ENCODE measurements around the gene IFI30. TPM values are rescaled to one million over a fixed set of nuclear protein-coding genes. Genes with fewer than 3 reads are reported as not detected.

IFI30 gene
- total and polyA plus RNA-seq, 2 donors (not counting 3 experiments of a cell fraction or from before 2014, with no cell fraction given) = 1.1 to 1.6 TPM

DNA sequence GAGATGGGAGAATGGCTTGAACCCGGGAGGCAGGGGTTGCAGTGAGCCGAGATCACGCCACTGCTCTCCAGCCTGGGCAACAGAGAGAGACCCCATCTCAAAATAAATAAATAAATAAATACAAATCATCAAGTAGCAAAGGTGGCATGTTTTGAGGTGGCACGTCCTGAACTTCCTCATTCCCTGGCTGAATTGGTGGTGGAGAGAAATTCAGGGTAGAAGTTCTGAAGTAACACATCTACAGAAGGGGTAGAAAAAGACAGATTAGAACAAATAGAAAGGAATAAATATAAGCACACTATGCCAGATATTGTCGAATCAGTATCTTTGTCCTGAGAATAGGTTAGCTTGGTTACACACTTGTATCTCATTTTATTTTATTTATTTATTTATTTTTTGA, 6.3 kb downstream of the IFI30 start:
- dilution Hi-C loops (cut with MboI; ENCODE audit: extremely low pct_ligation_motif_present, low sequenced_read_pairs) (no loop called here), intact Hi-C loops (cut with micrococcal nuclease) (no loop called here)
- no TSS peak for BruUV-seq (replicated peaks)
- ChIA-PET CTCF (interaction anchor here (0.8 to 1.0 kb wide), 3 partner anchors 53 to 72 kb away, joined by 3 read pairs; no protein-coding TSS in a partner anchor), POLR2A (interaction anchor here (0.6 kb wide), 1 partner anchor 102 kb away, joined by 3 read pairs; no protein-coding TSS in a partner anchor)
- H3K27ac ChIP-seq (ENCODE audit: insufficient read depth, low read depth, low read length) = no peak overlapping the region
- FAIRE-seq (no peak), DNase-seq (ENCODE audit: low read depth, low spot score) (no peak)
- H3K9me1 ChIP-seq (replicated peaks; ENCODE audit: control insufficient read depth, extremely low read depth, insufficient read depth, low read length) = no peaks in the 10 kb centered on the region
- TF ChIP-seq GATA2 (IDR thresholded peaks at IDR 0.05; ENCODE audit: insufficient read depth, insufficient read length, low read depth, low read length) (no peak), POLR2AphosphoS5 (IDR thresholded peaks at IDR 0.05; ENCODE audit: insufficient read depth, low read depth, low read length) (no peak), EZH2 (IDR thresholded peaks at IDR 0.05; ENCODE audit: borderline replicate concordance, low read depth, low read length, severe bottlenecking) (no peak), POLR2A (IDR thresholded peaks at IDR 0.05; ENCODE audit: low read depth, low read length) (no peak), JUN (IDR thresholded peaks at IDR 0.05; ENCODE audit: borderline replicate concordance, insufficient read depth, insufficient read length, low read depth) (no peak), MYC (IDR thresholded peaks at IDR 0.05; ENCODE audit: low read depth, low read length) (no peak), FOS (IDR thresholded peaks at IDR 0.05; ENCODE audit: borderline replicate concordance, insufficient read depth, low read length) (no peak)
- TF ChIP-seq, protein P1, sequence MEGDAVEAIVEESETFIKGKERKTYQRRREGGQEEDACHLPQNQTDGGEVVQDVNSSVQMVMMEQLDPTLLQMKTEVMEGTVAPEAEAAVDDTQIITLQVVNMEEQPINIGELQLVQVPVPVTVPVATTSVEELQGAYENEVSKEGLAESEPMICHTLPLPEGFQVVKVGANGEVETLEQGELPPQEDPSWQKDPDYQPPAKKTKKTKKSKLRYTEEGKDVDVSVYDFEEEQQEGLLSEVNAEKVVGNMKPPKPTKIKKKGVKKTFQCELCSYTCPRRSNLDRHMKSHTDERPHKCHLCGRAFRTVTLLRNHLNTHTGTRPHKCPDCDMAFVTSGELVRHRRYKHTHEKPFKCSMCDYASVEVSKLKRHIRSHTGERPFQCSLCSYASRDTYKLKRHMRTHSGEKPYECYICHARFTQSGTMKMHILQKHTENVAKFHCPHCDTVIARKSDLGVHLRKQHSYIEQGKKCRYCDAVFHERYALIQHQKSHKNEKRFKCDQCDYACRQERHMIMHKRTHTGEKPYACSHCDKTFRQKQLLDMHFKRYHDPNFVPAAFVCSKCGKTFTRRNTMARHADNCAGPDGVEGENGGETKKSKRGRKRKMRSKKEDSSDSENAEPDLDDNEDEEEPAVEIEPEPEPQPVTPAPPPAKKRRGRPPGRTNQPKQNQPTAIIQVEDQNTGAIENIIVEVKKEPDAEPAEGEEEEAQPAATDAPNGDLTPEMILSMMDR (IDR thresholded peaks at IDR 0.05; ENCODE audit: extremely low read depth in 1 of 2, insufficient read depth in 1 of 2, low read depth in 1 of 2, low read length in 2 of 2) = no peak
- TF ChIP-seq, protein P2, sequence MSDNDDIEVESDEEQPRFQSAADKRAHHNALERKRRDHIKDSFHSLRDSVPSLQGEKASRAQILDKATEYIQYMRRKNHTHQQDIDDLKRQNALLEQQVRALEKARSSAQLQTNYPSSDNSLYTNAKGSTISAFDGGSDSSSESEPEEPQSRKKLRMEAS (IDR thresholded peaks at IDR 0.05; ENCODE audit: insufficient read depth, insufficient read length) = no peak
- no peaks in the 10 kb centered on the region for H4K20me1 ChIP-seq (replicated peaks; ENCODE audit: control insufficient read depth, extremely low read depth, insufficient read depth, low read length)
- H3K27me3 ChIP-seq (ENCODE audit: control insufficient read depth in 2 of 2, insufficient read depth in 2 of 2, low read length in 2 of 2) = peaks cover 0 to 2% of the 10 kb centered on the region in 2 experiments
- H3K9ac ChIP-seq (replicated peaks; ENCODE audit: extremely low read depth, insufficient read depth, low read length) = no peak overlapping the region
- H3K79me2 ChIP-seq (ENCODE audit: control insufficient read depth, insufficient read depth, low read length) = no peaks in the 10 kb centered on the region
- H2AFZ ChIP-seq (ENCODE audit: low read depth, low read length) = no peak overlapping the region
- no peak overlapping the region for H3K4me2 ChIP-seq (ENCODE audit: insufficient read depth, low read length)
- H3K36me3 ChIP-seq (ENCODE audit: control insufficient read depth in 2 of 2, extremely low read depth in 1 of 2, insufficient read depth in 2 of 2, low read length in 2 of 2) = no peaks in the 10 kb centered on the region
- H3K9me3 ChIP-seq (replicated peaks; ENCODE audit: control insufficient read depth, insufficient read depth, low read length) = no peaks in the 10 kb centered on the region
- H3K4me1 ChIP-seq (ENCODE audit: control insufficient read depth, extremely low read depth, insufficient read depth, low read length) = no peaks in the 10 kb centered on the region
- H3K4me3 ChIP-seq (replicated peaks in 1 of 3; ENCODE audit: insufficient read depth in 1 of 3, low read depth in 1 of 3, low read length in 3 of 3) = no peak overlapping the region

Data from endothelial cell of umbilical vein (primary cell).